Left renal cortex interstitium (tissue), 4 donors: ENCODE results near the gene NXNL1. TPM values are rescaled to one million over a fixed set of nuclear protein-coding genes. Genes with fewer than 3 reads are reported as not detected.
A peak's percentile ranks its signal among the peaks of the same experiment; 100 is the strongest.

ENCODE experiments used
- DNase-seq, 4 donors: peaks; one replicate each; pipeline ENCODE4 v3.0.0-alpha.2; 2013; ENCODE audit warnings: low read depth in 4 of 4, low spot score in 2 of 4, missing footprints in 1 of 4
- polyA plus RNA-seq, 4 donors: library from polyadenylated mRNA; unstranded; fragments of 120-200 nt; gene quantifications; one replicate each; pipeline ENCODE4 v1.2.1, GENCODE V29; 2013; ENCODE audit not compliant: insufficient read length in 4 of 4

NXNL1 gene
- polyA plus RNA-seq, 4 donors = 0.26 to 0.28 TPM; not detected in 2

- no peak for DNase-seq
These were observed 37.1 kb downstream of the NXNL1 start for GRCh38 chr19:17423429-17424208.

- no peak for DNase-seq
These were observed 38.8 kb downstream of the NXNL1 start for GRCh38 chr19:17421942-17422341.

GRCh38 chr19:17420475-17420924, 40.2 kb downstream of the NXNL1 start:
- no peak for DNase-seq

- peak; percentile 95 to 99 (median 98) for DNase-seq
These were observed 40.9 kb downstream of the NXNL1 start, which contains the start of gene MVB12A for GRCh38 chr19:17419621-17420474. Gene MVB12A (plus strand): TSS chr19:17420047. CDS start chr19:17420136, 89 bp downstream.

- DNase-seq = no peak
These were observed 41.5 kb downstream of the NXNL1 start for GRCh38 chr19:17419154-17419620.

GRCh38 chr19:17418710-17419109, 42.0 kb downstream of the NXNL1 start:
- DNase-seq = no peak

GRCh38 chr19:17415121-17415520, 45.6 kb downstream of the NXNL1 start:
- DNase-seq = no peak

- DNase-seq = no peak
These were observed 46.6 kb downstream of the NXNL1 start for GRCh38 chr19:17414097-17414496.

- no peak for DNase-seq
These were observed 48.9 kb downstream of the NXNL1 start for GRCh38 chr19:17411801-17412200.

- DNase-seq = no peak
These were observed 50.7 kb downstream of the NXNL1 start for GRCh38 chr19:17409990-17410389.

GRCh38 chr19:17406887-17407196, 53.9 kb downstream of the NXNL1 start:
- no peak for DNase-seq

- no peak for DNase-seq
These were observed 54.5 kb downstream of the NXNL1 start for GRCh38 chr19:17406046-17406886.

Other genes starting within 250 kb of the NXNL1 start
- gene USE1, start 245.6 kb downstream of the NXNL1 start, polyA plus RNA-seq = 10 to 100 TPM; 27.1 to 37.3 (median 31.3) TPM
- 10 to 100 TPM; 18.6 to 25.7 (median 23.2) TPM for gene OCEL1, start 234.7 kb downstream of the NXNL1 start, polyA plus RNA-seq
- 10 to 100 TPM; 35.1 to 64.1 (median 48.9) TPM for gene NR2F6, start 215.0 kb downstream of the NXNL1 start, polyA plus RNA-seq
- gene USHBP1, start 196.2 kb downstream of the NXNL1 start, polyA plus RNA-seq = 1 to 10 TPM; 4.8 to 8.0 (median 7.6) TPM
- gene BABAM1, start 193.5 kb downstream of the NXNL1 start, polyA plus RNA-seq = 100 to 1,000 TPM in 3 of 4 donors, 10 to 100 TPM in 1; 99.9 to 118 (median 108) TPM
- gene ANKLE1, start 179.0 kb downstream of the NXNL1 start, polyA plus RNA-seq = 1 to 10 TPM in 2 of 4 donors, under 1 TPM in 2; 0.86 to 2.3 (median 1.3) TPM
- 10 to 100 TPM in 3 of 4 donors, 1 to 10 TPM in 1; 7.8 to 15.5 (median 12.6) TPM for gene ABHD8, start 157.5 kb downstream of the NXNL1 start, polyA plus RNA-seq
- gene MRPL34, start 155.1 kb downstream of the NXNL1 start, polyA plus RNA-seq = 10 to 100 TPM; 48.5 to 77.6 (median 57.3) TPM
- 10 to 100 TPM; 31.3 to 48.7 (median 42.8) TPM for gene DDA1, start 151.4 kb downstream of the NXNL1 start, polyA plus RNA-seq
- gene ANO8, start 126.1 kb downstream of the NXNL1 start, polyA plus RNA-seq = 10 to 100 TPM in 3 of 4 donors, 1 to 10 TPM in 1; 8.3 to 21.1 (median 13.1) TPM
- 10 to 100 TPM; 15.7 to 37.9 (median 24.6) TPM for gene GTPBP3, start 123.4 kb downstream of the NXNL1 start, polyA plus RNA-seq
- 100 to 1,000 TPM; 162 to 238 (median 195) TPM for gene PLVAP, start 83.6 kb downstream of the NXNL1 start, polyA plus RNA-seq
- gene CCDC194, start 66.7 kb downstream of the NXNL1 start, polyA plus RNA-seq = 1 to 10 TPM in 2 of 4 donors, under 1 TPM in 2; 0.83 to 6.2 (median 3.3) TPM
- gene BST2, start 55.3 kb downstream of the NXNL1 start, polyA plus RNA-seq = 100 to 1,000 TPM; 103 to 178 (median 119) TPM
- 10 to 100 TPM; 53.2 to 97.6 (median 80.9) TPM for gene MVB12A, start 40.9 kb downstream of the NXNL1 start, polyA plus RNA-seq
- gene TMEM221, start 12.3 kb downstream of the NXNL1 start, polyA plus RNA-seq = 1 to 10 TPM; 2.4 to 3.9 (median 3.3) TPM
- gene SLC27A1, start 9.6 kb upstream of the NXNL1 start, polyA plus RNA-seq = 10 to 100 TPM; 10.7 to 24.7 (median 19.1) TPM
- gene PGLS, start 50.7 kb upstream of the NXNL1 start, polyA plus RNA-seq = 100 to 1,000 TPM in 1 of 4 donors, 10 to 100 TPM in 3; 57.6 to 100 (median 81.2) TPM
- 10 to 100 TPM; 44.7 to 64.4 (median 52.7) TPM for gene COLGALT1, start 94.7 kb upstream of the NXNL1 start, polyA plus RNA-seq
- gene UNC13A, start 227.4 kb upstream of the NXNL1 start, polyA plus RNA-seq = under 1 TPM; 0.16 to 0.38 (median 0.26) TPM